SK-N-MC (cell line): ENCODE results near the gene RBM18.

Experiments used
- DNase-seq: peaks from one replicate; pipeline ENCODE4 v3.0.0-alpha.2; 2011; ENCODE audit warnings: low read depth, low spot score
- H3K27ac ChIP-seq: fragments of 200-600 bp; sonication (generic); 2 replicates; pipeline ENCODE4 v1.5.1; 2016; ENCODE audit warnings: mixed run types
- H3K36me3 ChIP-seq: fragments of 200-600 bp; sonication (generic); 2 replicates; pipeline ENCODE4 v1.6.1; 2017; ENCODE audit warnings: antibody characterized with exemption, low read length, mixed read lengths; ENCODE audit not compliant: insufficient read depth
- H3K4me3 ChIP-seq: fragments of 200-600 bp; sonication (generic); 2 replicates; pipeline ENCODE4 v1.5.1; 2016
- H3K9ac ChIP-seq: fragments of 200-600 bp; sonication (generic); 2 replicates; pipeline ENCODE4 v1.8.0; 2017; ENCODE audit warnings: mixed run types, mixed read lengths; ENCODE audit not compliant: insufficient read length
- H3K9me3 ChIP-seq: fragments of 200-600 bp; sonication (generic); 2 replicates; pipeline ENCODE4 v1.6.1; 2017; ENCODE audit warnings: low read depth, mild to moderate bottlenecking, antibody characterized with exemption, low read length, moderate library complexity, mixed read lengths
- EZH2 ChIP-seq: fragments of 200-600 bp; sonication (generic); IDR thresholded peaks from one replicate; pipeline ENCODE4 v1.6.1; 2017; ENCODE audit warnings: antibody characterized with exemption
- FOXP2 ChIP-seq: optimal IDR thresholded peaks from 2 replicates; pipeline ENCODE3; 2011; ENCODE audit warnings: mild to moderate bottlenecking, moderate library complexity; ENCODE audit not compliant: insufficient read depth; ENCODE audit errors: extremely low read length, control extremely low read depth
- POLR2AphosphoS5 ChIP-seq: IDR thresholded peaks from 2 replicates; pipeline ENCODE4 v1.6.1; 2012; ENCODE audit warnings: mild to moderate bottlenecking, low read depth, low read length, borderline replicate concordance

RBM18 gene

DNA sequence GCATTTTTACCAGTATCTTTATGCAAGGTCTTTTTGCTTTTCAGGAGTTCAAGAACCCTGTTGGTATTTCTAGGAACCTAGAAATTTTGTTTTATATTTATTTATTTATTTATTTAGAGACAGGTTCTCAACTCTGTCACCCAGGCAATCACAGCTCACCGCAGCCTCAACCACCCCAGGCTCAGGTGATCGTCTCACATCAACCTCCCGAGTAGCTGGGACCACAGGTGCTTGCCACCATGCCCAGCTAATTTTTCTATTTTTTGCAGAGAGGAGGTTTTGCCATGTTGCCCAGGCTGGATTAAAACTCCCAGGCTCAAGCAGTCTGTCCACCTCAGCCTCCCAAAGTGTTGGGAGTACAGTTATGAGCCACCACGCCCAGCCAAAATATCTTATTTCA, 68.8 kb downstream of the RBM18 start:
- no peaks in the 10 kb centered on the region for H3K9me3 ChIP-seq
- no peak for DNase-seq
- no peaks in the 10 kb centered on the region for H3K36me3 ChIP-seq
- H3K9ac ChIP-seq: no peak overlapping the region
- TF ChIP-seq EZH2 (no peak), FOXP2 (no peak), POLR2AphosphoS5 (no peak)
- no peak overlapping the region for H3K27ac ChIP-seq
- H3K4me3 ChIP-seq: no peak overlapping the region

DNA sequence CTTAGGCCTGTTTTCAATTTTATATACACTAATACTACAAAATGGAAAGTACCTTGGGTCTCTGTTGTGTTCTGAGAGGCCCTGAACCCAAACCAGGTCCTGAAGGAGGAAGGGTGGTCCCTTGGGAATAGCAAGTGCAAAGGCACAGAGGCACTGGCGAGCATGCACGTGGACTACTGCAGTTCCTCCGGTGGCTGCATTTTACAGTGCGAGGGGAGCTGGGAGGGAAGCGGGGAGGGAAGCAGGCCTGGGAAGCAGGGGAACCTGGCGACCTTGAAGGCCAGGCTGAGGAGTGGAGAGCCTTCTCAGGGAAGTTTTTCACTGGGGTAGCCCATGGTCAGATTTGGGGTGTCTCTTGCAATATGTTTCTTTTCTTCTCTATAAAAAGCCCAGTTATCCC, 71.0 kb downstream of the RBM18 start:
- no peak for DNase-seq
- Histone ChIP-seq H3K36me3 (no peaks in the 10 kb centered on the region), H3K9me3 (no peaks in the 10 kb centered on the region), H3K4me3 (no peak overlapping the region), H3K27ac (no peak overlapping the region), H3K9ac (no peak overlapping the region)
- no peak for TF ChIP-seq EZH2
- no peak for TF ChIP-seq POLR2AphosphoS5
- no peak for TF ChIP-seq FOXP2

DNA sequence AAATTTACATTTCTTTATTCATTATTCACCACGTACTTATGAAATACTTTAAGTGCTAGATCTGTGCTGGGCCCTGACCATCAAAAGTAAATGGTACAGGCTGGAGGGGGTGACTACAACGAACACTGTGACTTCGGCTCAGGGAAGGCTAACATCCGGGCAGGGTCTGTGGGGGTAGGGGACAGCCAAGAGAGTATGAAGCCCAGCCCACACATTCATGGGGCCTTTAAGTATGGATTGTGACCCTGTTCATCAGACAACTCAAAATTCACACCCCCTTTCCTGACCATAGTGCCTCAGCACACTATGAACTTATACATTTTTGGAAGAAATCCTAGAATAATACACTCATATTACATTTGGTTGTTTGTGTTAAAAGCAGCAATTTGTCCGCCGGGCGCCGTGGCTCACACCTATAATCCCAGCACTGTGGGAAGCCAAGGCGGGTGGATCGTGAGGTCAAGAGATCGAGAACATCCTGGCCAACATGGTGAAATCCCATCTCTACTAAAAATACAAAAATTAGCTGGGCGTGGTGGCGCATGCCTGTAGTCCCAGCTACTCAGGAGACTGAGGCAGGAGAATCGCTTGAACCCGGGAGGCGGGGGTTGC, 71.6 kb downstream of the RBM18 start:
- H3K9ac ChIP-seq: no peak overlapping the region
- no peak for DNase-seq
- no peak overlapping the region for H3K4me3 ChIP-seq
- H3K9me3 ChIP-seq: no peaks in the 10 kb centered on the region
- no peaks in the 10 kb centered on the region for H3K36me3 ChIP-seq
- TF ChIP-seq EZH2: no peak
- no peak overlapping the region for H3K27ac ChIP-seq

DNA sequence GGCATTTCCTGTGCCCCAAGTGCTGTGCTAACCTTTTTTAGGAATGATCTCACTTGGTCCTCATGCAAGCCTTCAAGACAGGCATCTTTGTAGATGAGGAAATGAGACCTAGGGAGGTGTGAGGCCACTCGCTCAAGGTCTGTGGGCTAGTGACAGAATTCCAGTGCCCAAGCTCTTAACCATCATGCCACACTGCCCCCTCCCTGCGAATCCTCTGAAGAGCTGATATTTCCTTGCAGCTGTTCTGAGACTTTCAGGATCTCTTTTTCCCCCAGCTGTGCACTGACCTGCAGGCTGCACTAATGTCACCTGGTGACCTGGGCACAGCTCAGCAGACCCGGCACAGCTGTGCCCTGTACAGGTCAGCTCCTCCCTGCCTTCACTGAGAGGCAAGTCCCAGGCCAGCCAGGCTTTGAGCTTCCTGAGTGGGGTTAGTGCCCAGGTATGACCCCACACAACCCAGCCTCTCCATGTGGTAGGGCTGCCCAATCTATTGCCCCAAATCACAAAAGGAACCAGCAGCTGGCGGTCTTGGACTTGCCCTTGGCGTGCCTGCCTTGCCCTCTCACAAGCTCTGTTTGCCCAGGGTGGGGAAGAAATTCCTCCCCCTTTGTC, 72.3 kb downstream of the RBM18 start:
- no peak overlapping the region for H3K4me3 ChIP-seq
- no peak overlapping the region for H3K9ac ChIP-seq
- DNase-seq: no peak
- H3K27ac ChIP-seq: no peak overlapping the region
- no peaks in the 10 kb centered on the region for H3K36me3 ChIP-seq
- no peaks in the 10 kb centered on the region for H3K9me3 ChIP-seq
- TF ChIP-seq POLR2AphosphoS5 (no peak), EZH2 (no peak), FOXP2 (no peak)

DNA sequence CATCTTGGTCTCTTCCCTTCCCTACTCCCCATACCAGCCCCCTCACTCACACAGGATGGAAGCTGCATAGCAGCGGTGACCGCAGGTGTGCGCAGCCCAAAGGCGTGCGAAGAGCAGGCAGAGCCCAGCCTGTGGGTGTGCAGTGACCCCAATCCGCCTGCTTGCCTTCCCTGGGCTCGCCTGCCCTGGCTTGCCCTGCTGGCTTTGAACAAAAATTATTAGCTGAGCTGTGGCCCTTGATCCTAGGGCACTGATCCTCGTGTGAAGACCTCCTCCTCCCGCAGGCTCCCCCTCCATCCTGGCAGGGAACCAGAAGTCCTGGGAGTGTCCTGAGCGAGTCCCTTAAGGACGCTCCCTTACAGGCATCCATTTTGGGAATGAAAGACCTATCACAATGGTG, 73.1 kb downstream of the RBM18 start:
- TF ChIP-seq FOXP2: no peak

DNA sequence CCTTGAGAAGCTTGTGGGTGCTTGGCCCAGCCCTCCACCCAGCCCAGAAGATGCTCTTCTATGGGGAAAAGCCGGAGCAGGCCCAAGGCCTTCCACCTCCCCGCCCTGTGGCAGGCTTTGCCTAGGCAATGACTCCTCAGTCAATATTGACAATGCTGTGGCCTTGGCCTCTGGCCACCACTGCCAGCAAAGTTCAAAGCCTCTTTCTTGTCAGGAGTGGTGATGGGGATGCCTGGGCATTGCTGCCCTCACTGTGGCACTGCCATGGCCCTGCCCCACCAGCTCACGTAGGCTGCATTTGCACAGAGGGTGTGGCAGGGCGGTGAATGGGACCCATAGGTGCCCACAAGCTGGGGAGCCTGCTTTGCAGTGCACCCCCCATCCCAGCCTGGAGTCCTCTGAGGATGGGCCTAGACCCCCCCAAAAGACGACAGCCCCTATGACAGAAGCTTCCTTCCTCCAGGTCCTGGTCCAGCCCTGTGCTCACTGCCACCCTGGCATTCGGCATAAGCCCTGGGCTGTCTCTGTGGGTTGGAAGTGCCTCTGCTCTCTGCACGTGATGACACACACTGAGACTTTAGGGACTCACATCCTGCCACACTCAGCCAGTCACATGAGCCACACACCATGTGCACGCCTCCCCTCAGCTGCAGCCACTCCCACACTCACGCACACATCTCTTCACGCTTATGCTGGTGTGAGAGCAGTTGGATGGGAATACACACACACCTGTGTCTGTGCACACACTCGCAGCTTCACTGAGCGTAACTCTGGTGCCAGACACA, 73.9 kb downstream of the RBM18 start:
- DNase-seq: no peak
- Histone ChIP-seq H3K9me3 (no peaks in the 10 kb centered on the region), H3K4me3 (no peak overlapping the region), H3K9ac (no peak overlapping the region), H3K27ac (no peak overlapping the region), H3K36me3 (no peaks in the 10 kb centered on the region)
- no peak for TF ChIP-seq FOXP2

More for the DNA sequence above, 73.1 kb downstream of the RBM18 start:
- Histone ChIP-seq H3K27ac (no peak overlapping the region), H3K4me3 (no peak overlapping the region), H3K9me3 (no peaks in the 10 kb centered on the region), H3K36me3 (no peaks in the 10 kb centered on the region), H3K9ac (no peak overlapping the region)
- DNase-seq: no peak

DNA sequence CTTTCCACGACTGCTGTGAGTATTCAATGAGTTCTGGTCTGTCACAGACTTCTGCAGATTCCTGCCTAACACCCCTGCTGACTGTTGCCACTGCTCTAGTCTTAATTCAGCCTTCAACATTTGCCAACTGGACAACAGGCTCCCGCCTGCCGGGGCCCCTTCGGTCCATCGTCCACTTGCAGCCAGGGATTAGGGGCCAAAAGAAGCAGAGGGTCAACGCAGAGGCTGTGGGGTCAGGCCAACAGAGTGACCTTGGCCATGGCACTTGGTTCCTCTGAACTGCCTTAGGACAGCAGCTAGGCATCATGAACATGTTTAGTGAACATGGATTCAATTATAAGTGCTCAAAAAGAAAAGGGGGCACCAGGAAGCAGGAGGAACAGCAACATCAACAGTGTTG, 76.3 kb downstream of the RBM18 start:
- Histone ChIP-seq H3K27ac (no peak overlapping the region), H3K4me3 (no peak overlapping the region), H3K9ac (no peak overlapping the region), H3K36me3 (no peaks in the 10 kb centered on the region), H3K9me3 (no peaks in the 10 kb centered on the region)
- no peak for DNase-seq
- TF ChIP-seq FOXP2: no peak
- TF ChIP-seq EZH2: no peak
- no peak for TF ChIP-seq POLR2AphosphoS5
